ENCODE data around the gene ARNT2. TPM values are rescaled to one million over a fixed set of nuclear protein-coding genes. Genes with fewer than 3 reads are reported as not detected.

Gene ARNT2
- total and polyA plus RNA-seq, 12 donors: 2.0 to 6.4 (median 3.5) TPM

DNA sequence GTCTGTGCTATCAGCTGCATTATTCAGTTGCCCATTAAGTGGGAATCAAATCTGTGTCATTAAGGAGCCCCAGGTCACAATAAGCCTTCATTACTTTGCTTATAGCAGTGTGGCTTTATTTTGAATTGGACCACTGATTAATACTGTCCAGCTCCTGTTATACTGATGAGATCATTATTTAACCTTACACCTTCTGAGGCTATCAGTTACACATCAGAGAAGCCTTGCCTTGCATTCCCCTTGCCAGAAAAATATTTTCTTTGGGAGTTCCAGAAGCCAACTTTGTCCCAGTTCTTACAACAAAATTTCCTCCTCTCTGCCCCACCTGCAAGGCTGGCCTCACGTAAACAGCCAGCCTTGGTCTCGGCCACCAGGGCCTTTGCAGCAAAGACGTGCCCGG is 29.7 kb upstream of the ARNT2 start:
- Histone ChIP-seq H3K4me3 (no peak overlapping the region), H3K27me3 (no peaks in the 10 kb centered on the region), H3K36me3 (replicated peaks in 1 of 2) (no peaks in the 10 kb centered on the region), H3K9me3 (replicated peaks in 1 of 3) (no peaks in the 10 kb centered on the region), H3K27ac (no peak overlapping the region), H3K4me1 (replicated peaks in 1 of 2) (no peaks in the 10 kb centered on the region)
- TF ChIP-seq, protein P1, sequence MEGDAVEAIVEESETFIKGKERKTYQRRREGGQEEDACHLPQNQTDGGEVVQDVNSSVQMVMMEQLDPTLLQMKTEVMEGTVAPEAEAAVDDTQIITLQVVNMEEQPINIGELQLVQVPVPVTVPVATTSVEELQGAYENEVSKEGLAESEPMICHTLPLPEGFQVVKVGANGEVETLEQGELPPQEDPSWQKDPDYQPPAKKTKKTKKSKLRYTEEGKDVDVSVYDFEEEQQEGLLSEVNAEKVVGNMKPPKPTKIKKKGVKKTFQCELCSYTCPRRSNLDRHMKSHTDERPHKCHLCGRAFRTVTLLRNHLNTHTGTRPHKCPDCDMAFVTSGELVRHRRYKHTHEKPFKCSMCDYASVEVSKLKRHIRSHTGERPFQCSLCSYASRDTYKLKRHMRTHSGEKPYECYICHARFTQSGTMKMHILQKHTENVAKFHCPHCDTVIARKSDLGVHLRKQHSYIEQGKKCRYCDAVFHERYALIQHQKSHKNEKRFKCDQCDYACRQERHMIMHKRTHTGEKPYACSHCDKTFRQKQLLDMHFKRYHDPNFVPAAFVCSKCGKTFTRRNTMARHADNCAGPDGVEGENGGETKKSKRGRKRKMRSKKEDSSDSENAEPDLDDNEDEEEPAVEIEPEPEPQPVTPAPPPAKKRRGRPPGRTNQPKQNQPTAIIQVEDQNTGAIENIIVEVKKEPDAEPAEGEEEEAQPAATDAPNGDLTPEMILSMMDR (IDR thresholded peaks at IDR 0.05): no peak
- TF ChIP-seq POLR2A (IDR thresholded peaks at IDR 0.05): no peak
- WGBS, 4 donors: 51 to 77% (median 60%) methylated on average over 4 of the region's 4 CpGs
- DNase-seq: no peak
- intact Hi-C loops (cut with DNase I): no loop called here

- 84 to 91% (median 87%) methylated on average over 4 of the region's 4 CpGs for whole genome bisulfite sequencing, 4 donors
- no peak overlapping the region for H3K4me3 ChIP-seq
- no peak for DNase-seq
- no peak overlapping the region for H3K27ac ChIP-seq
- H3K4me1 ChIP-seq (replicated peaks in 1 of 2): no peaks in the 10 kb centered on the region
- H3K9me3 ChIP-seq (replicated peaks in 1 of 3): no peaks in the 10 kb centered on the region
- H3K36me3 ChIP-seq (replicated peaks in 1 of 2): no peaks in the 10 kb centered on the region
- intact Hi-C loops (cut with DNase I): no loop called here
- TF ChIP-seq POLR2A (IDR thresholded peaks at IDR 0.05): no peak
- TF ChIP-seq, protein P1 (IDR thresholded peaks at IDR 0.05): no peak
- no peaks in the 10 kb centered on the region for H3K27me3 ChIP-seq
Observed at GRCh38 chr15:80375968-80376891, 28.0 kb upstream of the ARNT2 start.

GRCh38 chr15:80379693-80380092 is 24.5 kb upstream of the ARNT2 start:
- Histone ChIP-seq H3K4me1 (replicated peaks in 1 of 2) (no peaks in the 10 kb centered on the region), H3K27me3 (no peaks in the 10 kb centered on the region), H3K4me3 (no peak overlapping the region), H3K36me3 (replicated peaks in 1 of 2) (no peaks in the 10 kb centered on the region), H3K27ac (no peak overlapping the region), H3K9me3 (replicated peaks in 1 of 3) (no peaks in the 10 kb centered on the region)
- 82 to 94% (median 92%) methylated on average over 4 of the region's 4 CpGs for whole genome bisulfite sequencing, 4 donors
- intact Hi-C loops (cut with DNase I): loop anchor here in 1 of 2 donors (10.0 kb wide), 1 partner anchor 615 kb away; no protein-coding TSS in a partner anchor
- no peak for DNase-seq
- TF ChIP-seq, protein P1 (IDR thresholded peaks at IDR 0.05): no peak
- TF ChIP-seq POLR2A (IDR thresholded peaks at IDR 0.05): no peak

GRCh38 chr15:80380154-80380553 is 24.0 kb upstream of the ARNT2 start:
- no peaks in the 10 kb centered on the region for H3K9me3 ChIP-seq (replicated peaks in 1 of 3)
- H3K27ac ChIP-seq: no peak overlapping the region
- H3K36me3 ChIP-seq (replicated peaks in 1 of 2): no peaks in the 10 kb centered on the region
- H3K27me3 ChIP-seq: no peaks in the 10 kb centered on the region
- H3K4me3 ChIP-seq: no peak overlapping the region
- TF ChIP-seq, protein P1 (IDR thresholded peaks at IDR 0.05): no peak
- no peak for TF ChIP-seq POLR2A (IDR thresholded peaks at IDR 0.05)
- WGBS, 4 donors: 78 to 87% (median 81%) methylated on average over 3 of the region's 3 CpGs
- no peaks in the 10 kb centered on the region for H3K4me1 ChIP-seq (replicated peaks in 1 of 2)
- DNase-seq: no peak
- intact Hi-C loops (cut with DNase I): loop anchor here in 1 of 2 donors (10.0 kb wide), 1 partner anchor 615 kb away; no protein-coding TSS in a partner anchor
